ENCODE results near the gene AOPEP. TPM values are rescaled to one million over a fixed set of nuclear protein-coding genes. Genes with fewer than 3 reads are reported as not detected.

Gene AOPEP
- total and polyA plus RNA-seq, 2 of the 13 experiments (the other 11 are each of a cell fraction or from before 2014, with no cell fraction given) = 22.2 to 41.6 TPM

GRCh38 chr9:95097279-95097678 is 370.8 kb downstream of the AOPEP start:
- H3K4me1 ChIP-seq (ENCODE audit: insufficient read depth, low read length) = no peaks in the 10 kb centered on the region
- H3K36me3 ChIP-seq (replicated peaks in 1 of 2; ENCODE audit: control insufficient read depth in 1 of 2, insufficient read depth in 2 of 2, low read length in 2 of 2) = peaks cover 5 to 17% of the 10 kb centered on the region in 2 experiments; a peak in 4 of 5 replicates
- DNase-seq (ENCODE audit: low spot score) = no peak
- ChIA-PET CTCF (ENCODE audit: low intra/inter-chr PET ratio, low total read pairs) (no interaction called here), POLR2A (no interaction called here)
- intact Hi-C loops (cut with micrococcal nuclease; ENCODE audit: unreplicated experiment) (no loop called here), in situ Hi-C loops (cut with HindIII; ENCODE audit: extremely low pct_ligation_motif_present, low pct_unique_long_range_greater_than_20kb) (no loop called here)
- H3K9me3 ChIP-seq (ENCODE audit: low read length) = no peaks in the 10 kb centered on the region
- 95% methylated on average over 5 of the region's 7 CpGs for WGBS (ENCODE audit: low lambda C conversion rate)
- no peak overlapping the region for H2AFZ ChIP-seq (ENCODE audit: low read length)
- H3K79me2 ChIP-seq (ENCODE audit: insufficient read depth, low read length) = no peaks in the 10 kb centered on the region
- no peak overlapping the region for H3K4me3 ChIP-seq (replicated peaks in 1 of 3; ENCODE audit: insufficient read depth in 1 of 3, low read depth in 2 of 3, low read length in 3 of 3)
- H4K20me1 ChIP-seq (ENCODE audit: insufficient read depth, low read length) = 0 out of 2 replicates have a peak, but pooled peaks cover 3% of the 10 kb centered on the region
- no peak for ATAC-seq
- no peak overlapping the region for H3K27ac ChIP-seq (ENCODE audit: extremely low read length, insufficient read depth, low read length)
- BruUV-seq (replicated peaks) = no TSS peak
- no peak for FAIRE-seq
- TF ChIP-seq ZNF496 (CRISPR knock-in tag; IDR thresholded peaks at IDR 0.05; ENCODE audit: insufficient replicate concordance) = no peak
- TF ChIP-seq SYNCRIP (IDR thresholded peaks at IDR 0.05; ENCODE audit: insufficient read depth, low read depth, low read length) = no peak
- TF ChIP-seq SIN3B (IDR thresholded peaks at IDR 0.05; ENCODE audit: low read length) = no peak
- H3K4me2 ChIP-seq (ENCODE audit: low read depth, low read length) = no peak overlapping the region
- H3K9ac ChIP-seq (ENCODE audit: insufficient read depth, low read depth, low read length) = no peak overlapping the region
- no peaks in the 10 kb centered on the region for H3K27me3 ChIP-seq (ENCODE audit: control insufficient read depth in 1 of 2, insufficient read depth in 2 of 2, low read length in 2 of 2)

- BruUV-seq (replicated peaks) = no TSS peak
- no peak overlapping the region for H3K4me3 ChIP-seq (replicated peaks in 1 of 3; ENCODE audit: insufficient read depth in 1 of 3, low read depth in 2 of 3, low read length in 3 of 3)
- no peaks in the 10 kb centered on the region for H3K4me1 ChIP-seq (ENCODE audit: insufficient read depth, low read length)
- no peak overlapping the region for H3K27ac ChIP-seq (ENCODE audit: extremely low read length, insufficient read depth, low read length)
- 0 out of 2 replicates have a peak, but pooled peaks cover 3% of the 10 kb centered on the region for H4K20me1 ChIP-seq (ENCODE audit: insufficient read depth, low read length)
- no peaks in the 10 kb centered on the region for H3K9me3 ChIP-seq (ENCODE audit: low read length)
- peaks cover 5 to 17% of the 10 kb centered on the region in 2 experiments; a peak in 4 of 5 replicates for H3K36me3 ChIP-seq (replicated peaks in 1 of 2; ENCODE audit: control insufficient read depth in 1 of 2, insufficient read depth in 2 of 2, low read length in 2 of 2)
- intact Hi-C loops (cut with micrococcal nuclease; ENCODE audit: unreplicated experiment) = no loop called here
- no peaks in the 10 kb centered on the region for H3K79me2 ChIP-seq (ENCODE audit: insufficient read depth, low read length)
- no peak for FAIRE-seq
- TF ChIP-seq DPF2 (CRISPR knock-in tag; IDR thresholded peaks at IDR 0.05; ENCODE audit: borderline replicate concordance, low read depth) = no peak
- no peak for TF ChIP-seq IKZF5 (CRISPR knock-in tag; IDR thresholded peaks at IDR 0.05)
- no peak for TF ChIP-seq YY1 (IDR thresholded peaks at IDR 0.05; ENCODE audit: insufficient read depth, insufficient replicate concordance, low read depth, low read length)
- TF ChIP-seq RBM22 (optimal IDR thresholded peaks at IDR 0.05; ENCODE audit: low read length) = peak; percentile 19
- TF ChIP-seq AGO2 (optimal IDR thresholded peaks at IDR 0.05; ENCODE audit: low read depth, low read length) = peak; percentile 70
- TF ChIP-seq HNF1B (CRISPR knock-in tag; IDR thresholded peaks at IDR 0.05) = no peak
- no peak for TF ChIP-seq SP4 (CRISPR knock-in tag; IDR thresholded peaks at IDR 0.05)
- DNase-seq (ENCODE audit: low spot score) = no peak
- H3K9ac ChIP-seq (ENCODE audit: insufficient read depth, low read depth, low read length) = no peak overlapping the region
- 95% methylated on average over 9 of the region's 12 CpGs for whole genome bisulfite sequencing (ENCODE audit: low lambda C conversion rate)
- no peak for ATAC-seq
- POLR2A ChIA-PET = no interaction called here
- in situ Hi-C loops (cut with HindIII; ENCODE audit: extremely low pct_ligation_motif_present, low pct_unique_long_range_greater_than_20kb) = no loop called here
- CTCF ChIA-PET (ENCODE audit: low intra/inter-chr PET ratio, low total read pairs) = no interaction called here
- H3K4me2 ChIP-seq (ENCODE audit: low read depth, low read length) = no peak overlapping the region
- no peak overlapping the region for H2AFZ ChIP-seq (ENCODE audit: low read length)
- no peaks in the 10 kb centered on the region for H3K27me3 ChIP-seq (ENCODE audit: control insufficient read depth in 1 of 2, insufficient read depth in 2 of 2, low read length in 2 of 2)
These were observed 372.0 kb downstream of the AOPEP start for GRCh38 chr9:95098391-95098921.
